ENCODE data around the gene PSMD13.

The PSMD13 gene

DNA sequence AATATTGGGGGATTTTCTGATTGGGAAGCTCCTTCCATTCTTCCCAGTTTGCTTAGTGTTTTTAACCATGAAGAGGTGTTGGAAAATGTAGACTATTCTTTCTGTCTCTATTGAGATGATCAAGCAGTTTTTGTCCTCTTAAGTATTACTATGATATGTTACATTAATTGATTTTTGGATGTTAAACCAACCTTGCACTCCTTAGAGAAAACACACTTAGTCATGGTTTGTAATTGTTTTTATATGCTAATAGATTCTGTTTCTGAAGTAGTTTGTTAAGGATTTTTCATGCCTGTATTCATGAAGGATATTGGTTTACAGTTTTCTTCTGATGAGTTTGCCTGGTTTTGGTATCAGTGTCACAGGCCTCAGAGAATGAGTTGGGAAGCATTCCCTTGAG is 39.4 kb downstream of the PSMD13 start:
- H3K4me3 ChIP-seq (replicated peaks; ENCODE audit: insufficient read depth, low read length) = no peak overlapping the region
- DNase-seq (ENCODE audit: low read depth in 1 of 2, low spot score in 1 of 2) = no peak
- no peak overlapping the region for H3K27ac ChIP-seq (replicated peaks)
- no peak for TF ChIP-seq GABPA (IDR thresholded peaks at IDR 0.05; ENCODE audit: low read depth)
- no peak for TF ChIP-seq SPI1 (IDR thresholded peaks at IDR 0.05; ENCODE audit: borderline replicate concordance, low read depth)
- TF ChIP-seq, protein P1, sequence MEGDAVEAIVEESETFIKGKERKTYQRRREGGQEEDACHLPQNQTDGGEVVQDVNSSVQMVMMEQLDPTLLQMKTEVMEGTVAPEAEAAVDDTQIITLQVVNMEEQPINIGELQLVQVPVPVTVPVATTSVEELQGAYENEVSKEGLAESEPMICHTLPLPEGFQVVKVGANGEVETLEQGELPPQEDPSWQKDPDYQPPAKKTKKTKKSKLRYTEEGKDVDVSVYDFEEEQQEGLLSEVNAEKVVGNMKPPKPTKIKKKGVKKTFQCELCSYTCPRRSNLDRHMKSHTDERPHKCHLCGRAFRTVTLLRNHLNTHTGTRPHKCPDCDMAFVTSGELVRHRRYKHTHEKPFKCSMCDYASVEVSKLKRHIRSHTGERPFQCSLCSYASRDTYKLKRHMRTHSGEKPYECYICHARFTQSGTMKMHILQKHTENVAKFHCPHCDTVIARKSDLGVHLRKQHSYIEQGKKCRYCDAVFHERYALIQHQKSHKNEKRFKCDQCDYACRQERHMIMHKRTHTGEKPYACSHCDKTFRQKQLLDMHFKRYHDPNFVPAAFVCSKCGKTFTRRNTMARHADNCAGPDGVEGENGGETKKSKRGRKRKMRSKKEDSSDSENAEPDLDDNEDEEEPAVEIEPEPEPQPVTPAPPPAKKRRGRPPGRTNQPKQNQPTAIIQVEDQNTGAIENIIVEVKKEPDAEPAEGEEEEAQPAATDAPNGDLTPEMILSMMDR (IDR thresholded peaks at IDR 0.05; ENCODE audit: insufficient read depth, low read length) = no peak
- no peak for TF ChIP-seq POLR2AphosphoS5 (IDR thresholded peaks at IDR 0.05; ENCODE audit: low read depth)
- TF ChIP-seq, protein P2, sequence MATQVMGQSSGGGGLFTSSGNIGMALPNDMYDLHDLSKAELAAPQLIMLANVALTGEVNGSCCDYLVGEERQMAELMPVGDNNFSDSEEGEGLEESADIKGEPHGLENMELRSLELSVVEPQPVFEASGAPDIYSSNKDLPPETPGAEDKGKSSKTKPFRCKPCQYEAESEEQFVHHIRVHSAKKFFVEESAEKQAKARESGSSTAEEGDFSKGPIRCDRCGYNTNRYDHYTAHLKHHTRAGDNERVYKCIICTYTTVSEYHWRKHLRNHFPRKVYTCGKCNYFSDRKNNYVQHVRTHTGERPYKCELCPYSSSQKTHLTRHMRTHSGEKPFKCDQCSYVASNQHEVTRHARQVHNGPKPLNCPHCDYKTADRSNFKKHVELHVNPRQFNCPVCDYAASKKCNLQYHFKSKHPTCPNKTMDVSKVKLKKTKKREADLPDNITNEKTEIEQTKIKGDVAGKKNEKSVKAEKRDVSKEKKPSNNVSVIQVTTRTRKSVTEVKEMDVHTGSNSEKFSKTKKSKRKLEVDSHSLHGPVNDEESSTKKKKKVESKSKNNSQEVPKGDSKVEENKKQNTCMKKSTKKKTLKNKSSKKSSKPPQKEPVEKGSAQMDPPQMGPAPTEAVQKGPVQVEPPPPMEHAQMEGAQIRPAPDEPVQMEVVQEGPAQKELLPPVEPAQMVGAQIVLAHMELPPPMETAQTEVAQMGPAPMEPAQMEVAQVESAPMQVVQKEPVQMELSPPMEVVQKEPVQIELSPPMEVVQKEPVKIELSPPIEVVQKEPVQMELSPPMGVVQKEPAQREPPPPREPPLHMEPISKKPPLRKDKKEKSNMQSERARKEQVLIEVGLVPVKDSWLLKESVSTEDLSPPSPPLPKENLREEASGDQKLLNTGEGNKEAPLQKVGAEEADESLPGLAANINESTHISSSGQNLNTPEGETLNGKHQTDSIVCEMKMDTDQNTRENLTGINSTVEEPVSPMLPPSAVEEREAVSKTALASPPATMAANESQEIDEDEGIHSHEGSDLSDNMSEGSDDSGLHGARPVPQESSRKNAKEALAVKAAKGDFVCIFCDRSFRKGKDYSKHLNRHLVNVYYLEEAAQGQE (IDR thresholded peaks at IDR 0.05; ENCODE audit: insufficient replicate concordance, low read depth) = no peak
- H3K27me3 ChIP-seq (ENCODE audit: insufficient read depth, poor library complexity, severe bottlenecking) = peaks cover 18% of the 10 kb centered on the region

DNA sequence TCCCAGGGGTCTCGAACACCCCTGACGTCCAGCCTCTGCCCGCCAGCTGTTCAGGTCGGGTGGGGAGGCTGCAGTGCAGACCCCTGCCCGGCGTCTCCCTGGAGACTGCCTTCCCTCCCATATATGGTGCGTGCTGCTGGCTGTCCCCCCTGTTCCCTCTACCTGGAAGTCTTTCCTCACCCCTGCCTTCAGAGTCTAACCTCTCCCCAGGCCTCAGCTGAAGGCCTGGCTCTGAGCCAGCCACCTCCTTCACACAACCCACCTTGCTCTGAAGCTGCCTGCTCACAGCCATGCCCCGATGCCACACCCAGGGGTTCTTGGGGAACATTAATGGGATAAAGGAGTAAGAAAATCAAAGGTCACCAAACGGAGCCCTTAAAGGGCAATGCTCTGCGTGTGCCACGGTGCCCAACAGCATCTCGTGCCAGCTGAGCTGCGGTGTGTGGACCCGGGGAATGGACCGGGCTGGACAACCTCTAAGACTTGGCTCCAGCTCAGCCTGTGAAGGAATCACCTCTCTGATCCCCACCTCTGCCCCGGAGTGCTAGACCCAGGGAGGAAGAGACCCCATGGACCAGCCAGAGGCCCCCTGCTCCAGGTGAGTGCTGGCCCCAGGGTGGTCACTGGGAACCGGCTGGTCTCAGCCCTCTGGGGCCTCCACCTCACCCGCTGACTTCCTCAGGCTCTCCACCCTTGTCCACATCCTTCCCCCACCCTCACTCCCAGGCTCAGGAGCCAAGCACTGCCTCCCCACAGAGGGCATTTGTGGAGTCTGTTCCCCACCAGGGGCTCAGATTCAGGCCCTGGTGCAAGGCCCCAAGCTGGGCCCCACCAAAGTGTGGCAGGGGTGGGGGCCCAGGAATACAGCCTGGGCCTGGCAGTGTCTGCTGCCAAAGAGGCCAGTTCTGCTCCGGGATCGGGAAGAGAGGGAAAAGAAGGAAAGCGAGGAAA is 41.5 kb downstream of the PSMD13 start, which contains the start of gene NLRP6:
NLRP6 (plus strand) TSS at position 407 of the 951 bp plus-strand sequence; CDS start at position 570, 163 bp downstream.
- H3K27ac ChIP-seq (replicated peaks) = no peak within 1 kb of the TSS
- H3K4me3 ChIP-seq (replicated peaks; ENCODE audit: insufficient read depth, low read length) = no peak within 1 kb of the TSS
- H3K27me3 ChIP-seq (ENCODE audit: insufficient read depth, poor library complexity, severe bottlenecking) = peaks cover 22% of the 10 kb centered on the region
- no peak for DNase-seq (ENCODE audit: low read depth in 1 of 2, low spot score in 1 of 2)
- TF ChIP-seq, protein P1 (IDR thresholded peaks at IDR 0.05; ENCODE audit: insufficient read depth, low read length) = no peak
- no peak for TF ChIP-seq GABPA (IDR thresholded peaks at IDR 0.05; ENCODE audit: low read depth)
- TF ChIP-seq POLR2AphosphoS5 (IDR thresholded peaks at IDR 0.05; ENCODE audit: low read depth) = no peak
- TF ChIP-seq, protein P2 (IDR thresholded peaks at IDR 0.05; ENCODE audit: insufficient replicate concordance, low read depth) = no peak
- TF ChIP-seq SPI1 (IDR thresholded peaks at IDR 0.05; ENCODE audit: borderline replicate concordance, low read depth) = no peak

DNA sequence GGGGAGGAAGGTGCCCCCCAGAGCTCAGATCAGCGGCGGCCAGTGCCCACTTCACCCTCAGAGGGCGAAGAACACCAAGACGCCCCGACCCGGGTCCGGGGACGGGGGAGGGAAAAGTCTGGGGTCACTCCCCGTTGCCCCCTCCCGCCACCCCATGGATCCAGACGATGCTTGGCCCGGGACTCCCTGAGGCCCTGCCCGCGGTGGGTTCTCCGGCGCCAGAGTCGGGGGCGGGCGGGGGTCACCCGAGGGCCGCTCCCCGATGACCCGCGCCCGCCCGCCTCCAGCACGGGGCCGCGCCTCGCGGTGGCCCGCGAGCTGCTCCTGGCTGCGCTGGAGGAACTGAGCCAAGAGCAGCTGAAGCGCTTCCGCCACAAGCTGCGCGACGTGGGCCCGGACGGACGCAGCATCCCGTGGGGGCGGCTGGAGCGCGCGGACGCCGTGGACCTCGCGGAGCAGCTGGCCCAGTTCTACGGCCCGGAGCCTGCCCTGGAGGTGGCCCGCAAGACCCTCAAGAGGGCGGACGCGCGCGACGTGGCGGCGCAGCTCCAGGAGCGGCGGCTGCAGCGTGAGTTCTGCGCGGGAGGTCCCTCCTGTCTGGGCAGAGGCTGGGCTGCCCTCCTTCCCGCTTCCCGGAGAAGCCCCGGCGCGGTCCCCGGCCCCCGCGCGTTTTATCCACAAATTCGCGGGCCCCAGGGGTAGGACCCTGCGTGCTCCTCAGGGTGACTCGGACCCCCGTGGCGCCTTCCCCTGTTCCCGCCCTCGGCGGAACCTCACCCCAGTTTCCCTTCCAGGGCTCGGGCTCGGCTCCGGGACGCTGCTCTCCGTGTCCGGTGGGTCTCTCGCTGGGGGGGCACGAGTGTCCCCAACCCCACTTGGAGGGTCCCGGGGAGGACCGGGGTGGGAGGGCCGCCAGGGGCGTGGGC is 42.5 kb downstream of the PSMD13 start:
- TF ChIP-seq GABPA (IDR thresholded peaks at IDR 0.05; ENCODE audit: low read depth) = no peak
- TF ChIP-seq, protein P2 (IDR thresholded peaks at IDR 0.05; ENCODE audit: insufficient replicate concordance, low read depth) = no peak
- no peak for TF ChIP-seq SPI1 (IDR thresholded peaks at IDR 0.05; ENCODE audit: borderline replicate concordance, low read depth)
- TF ChIP-seq, protein P1 (IDR thresholded peaks at IDR 0.05; ENCODE audit: insufficient read depth, low read length) = no peak
- Histone ChIP-seq H3K27ac (replicated peaks) (no peak overlapping the region), H3K4me3 (replicated peaks; ENCODE audit: insufficient read depth, low read length) (no peak overlapping the region; the same call in 1 of the 2 replicates), H3K27me3 (ENCODE audit: insufficient read depth, poor library complexity, severe bottlenecking) (peaks cover 22% of the 10 kb centered on the region)
- no peak for DNase-seq (ENCODE audit: low read depth in 1 of 2, low spot score in 1 of 2)
